ENCODE data around the gene ANKRD42. TPM values are rescaled to one million over a fixed set of nuclear protein-coding genes. Genes with fewer than 3 reads are reported as not detected.

ANKRD42 gene
- total RNA-seq, 4 donors from 2014 or later = 11.8 to 13.0 (median 12.6) TPM

GRCh38 chr11:83252941-83253340, 59.4 kb downstream of the ANKRD42 start:
- peaks cover 0 to 5% (median 1%) of the 10 kb centered on the region in 4 donors for H3K4me1 ChIP-seq
- TF ChIP-seq POLR2AphosphoS5 (IDR thresholded peaks at IDR 0.05) (no peak), CTCF (IDR thresholded peaks at IDR 0.05) (no peak), POLR2A (IDR thresholded peaks at IDR 0.05; ENCODE audit: low read depth) (no peak), EP300 (IDR thresholded peaks at IDR 0.05) (no peak)
- no peak overlapping the region for H3K4me3 ChIP-seq
- intact Hi-C loops (cut with DNase I) = no loop called here
- no peaks in the 10 kb centered on the region for H3K27me3 ChIP-seq
- H3K27ac ChIP-seq (replicated peaks in 1 of 4) = no peak overlapping the region
- WGBS = 100% methylated on average over 2 of the region's 2 CpGs
- H3K9me3 ChIP-seq = no peaks in the 10 kb centered on the region
- peaks cover 0 to 24% (median 9%) of the 10 kb centered on the region in 4 donors for H3K36me3 ChIP-seq
- no peak for DNase-seq (ENCODE audit: extremely low spot score)

GRCh38 chr11:83255366-83255765, 61.9 kb downstream of the ANKRD42 start:
- TF ChIP-seq POLR2A (IDR thresholded peaks at IDR 0.05; ENCODE audit: low read depth) (no peak), EP300 (IDR thresholded peaks at IDR 0.05) (no peak), CTCF (IDR thresholded peaks at IDR 0.05) (no peak), POLR2AphosphoS5 (IDR thresholded peaks at IDR 0.05) (no peak)
- DNase-seq (ENCODE audit: extremely low spot score) = no peak
- Histone ChIP-seq H3K9me3 (no peaks in the 10 kb centered on the region), H3K4me1 (no peaks in the 10 kb centered on the region), H3K27me3 (no peaks in the 10 kb centered on the region), H3K27ac (replicated peaks in 1 of 4) (no peak overlapping the region), H3K4me3 (no peak overlapping the region), H3K36me3 (peaks cover 0 to 40% (median 26%) of the 10 kb centered on the region in 4 donors)
- WGBS = 99% methylated on average over 3 of the region's 3 CpGs
- intact Hi-C loops (cut with DNase I) = no loop called here

DNA sequence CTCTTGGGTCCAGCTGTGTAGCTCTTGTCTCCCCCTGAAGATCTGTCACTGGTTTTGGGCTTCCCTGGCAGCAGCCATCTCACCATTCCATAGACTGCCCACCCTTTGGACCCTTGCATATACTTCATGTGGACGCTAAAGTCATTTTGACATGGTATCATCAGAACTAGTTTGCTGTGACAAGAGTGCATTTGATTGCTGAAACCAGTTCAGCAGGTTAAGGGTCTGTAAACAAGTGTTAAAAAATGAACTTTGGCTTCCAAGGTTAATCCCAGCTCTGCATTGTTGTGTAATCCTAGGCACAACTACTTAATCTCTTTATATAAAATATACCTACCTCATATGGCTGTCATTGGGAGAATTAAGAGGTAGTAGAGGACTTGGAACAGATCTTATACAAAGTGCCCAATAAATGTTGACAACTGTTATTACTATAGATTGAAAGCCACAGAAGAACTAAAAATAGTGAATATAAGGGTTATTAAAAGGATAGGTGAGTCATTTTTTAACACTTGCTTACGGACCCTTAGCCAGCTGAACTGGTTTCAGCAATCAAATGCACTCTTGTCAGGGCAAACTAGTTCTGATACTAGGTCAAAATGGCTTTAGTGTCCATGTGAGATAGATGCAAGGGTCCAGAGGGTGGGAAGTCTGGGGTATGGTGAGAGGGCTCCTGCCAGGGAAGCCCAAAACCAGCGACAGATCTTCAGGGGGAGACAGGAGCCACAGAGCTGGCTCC, 63.3 kb downstream of the ANKRD42 start:
- WGBS = 89% methylated on average over 3 of the region's 3 CpGs
- H3K27me3 ChIP-seq = no peaks in the 10 kb centered on the region
- no peaks in the 10 kb centered on the region for H3K4me1 ChIP-seq
- TF ChIP-seq EP300 (IDR thresholded peaks at IDR 0.05) (no peak), CTCF (IDR thresholded peaks at IDR 0.05) (no peak), POLR2A (IDR thresholded peaks at IDR 0.05; ENCODE audit: low read depth) (no peak), POLR2AphosphoS5 (IDR thresholded peaks at IDR 0.05) (no peak)
- no peaks in the 10 kb centered on the region for H3K9me3 ChIP-seq
- H3K27ac ChIP-seq (replicated peaks in 1 of 4) = no peak overlapping the region
- H3K4me3 ChIP-seq = no peak overlapping the region
- intact Hi-C loops (cut with DNase I) = no loop called here
- no peak for DNase-seq (ENCODE audit: extremely low spot score)
- peaks cover 0 to 53% (median 32%) of the 10 kb centered on the region in 4 donors for H3K36me3 ChIP-seq

- Histone ChIP-seq H3K27ac (replicated peaks in 1 of 4) (no peak overlapping the region), H3K27me3 (no peaks in the 10 kb centered on the region), H3K4me1 (no peaks in the 10 kb centered on the region), H3K36me3 (peaks cover 1 to 60% (median 36%) of the 10 kb centered on the region in 4 donors), H3K9me3 (no peaks in the 10 kb centered on the region), H3K4me3 (no peak overlapping the region)
- WGBS = 95% methylated on average over 3 of the region's 3 CpGs
- no peak for TF ChIP-seq CTCF (IDR thresholded peaks at IDR 0.05)
- TF ChIP-seq POLR2A (IDR thresholded peaks at IDR 0.05; ENCODE audit: low read depth) = no peak
- TF ChIP-seq EP300 (IDR thresholded peaks at IDR 0.05) = no peak
- no peak for TF ChIP-seq POLR2AphosphoS5 (IDR thresholded peaks at IDR 0.05)
- intact Hi-C loops (cut with DNase I) = no loop called here
- no peak for DNase-seq (ENCODE audit: extremely low spot score)
Measured at GRCh38 chr11:83257761-83258168, 64.3 kb downstream of the ANKRD42 start.

Data from esophagus muscularis mucosa (tissue), 4 donors.